Endothelial cell of umbilical vein (primary cell): ENCODE data around the gene DLX3. TPM values are rescaled to one million over a fixed set of nuclear protein-coding genes. Genes with fewer than 3 reads are reported as not detected.

Experiments used
- BruUV-seq: library from RNA; stranded (reverse); fragments of 400-500 nt; replicated peaks from 2 replicates; lab custom pipeline; 2021; lab: Mats Ljungman, UMichigan
- CTCF ChIA-PET: fragments of 300-600, 350-600 bp; sonication (Branson Sonifier 250); formaldehyde crosslinking; loops from one replicate; lab custom pipeline; 2021; ENCODE audit warnings: antibody characterized with exemption, inconsistent platforms; lab: Charles Lee
- POLR2A ChIA-PET: fragments of 300-600, 350-600 bp; sonication (Branson Sonifier 250); formaldehyde crosslinking; loops from one replicate; lab custom pipeline; 2021; ENCODE audit warnings: antibody characterized with exemption, inconsistent platforms; lab: Charles Lee
- DNase-seq: peaks from one replicate; pipeline ENCODE4 v3.0.0-alpha.2; 2011; ENCODE audit warnings: low read depth, low spot score
- FAIRE-seq: peaks from 2 replicates; lab custom pipeline; 2011; peaks lifted over from hg19 to GRCh38; lab: Jason Lieb, UNC
- H2AFZ ChIP-seq: 2 replicates; pipeline ENCODE4 v1.6.0; 2012; ENCODE audit warnings: low read depth, low read length, control low read depth, inconsistent platforms
- H3K27ac ChIP-seq: 2 replicates; pipeline ENCODE4 v1.5.1; 2011; ENCODE audit warnings: low read depth, mild to moderate bottlenecking, control low read depth, low read length, moderate library complexity; ENCODE audit not compliant: insufficient read depth
- H3K27me3 ChIP-seq, 2 experiments: 2 replicates each; pipeline versions ENCODE4 v1.6.0 to v1.6.1; 2011; ENCODE audit warnings: low read length in 2 of 2, mixed read lengths in 1 of 2; ENCODE audit not compliant: control insufficient read depth in 2 of 2, insufficient read depth in 2 of 2
- H3K36me3 ChIP-seq, 2 experiments: 2 replicates in 1 of 2; 3 replicates in 1 of 2; pipeline ENCODE4 v1.5.1; 2011; ENCODE audit warnings: low read length in 2 of 2, mild to moderate bottlenecking in 1 of 2, moderate library complexity in 1 of 2; ENCODE audit not compliant: control insufficient read depth in 2 of 2, insufficient read depth in 2 of 2; ENCODE audit errors: extremely low read depth in 1 of 2
- H3K4me1 ChIP-seq: 3 replicates; pipeline ENCODE4 v1.5.1; 2011; ENCODE audit warnings: mild to moderate bottlenecking, low read length; ENCODE audit not compliant: control insufficient read depth, insufficient read depth; ENCODE audit errors: extremely low read depth
- H3K4me2 ChIP-seq: 2 replicates; pipeline ENCODE4 v1.6.1; 2011; ENCODE audit warnings: low read length, control low read depth, mixed read lengths; ENCODE audit not compliant: insufficient read depth
- H3K4me3 ChIP-seq, 3 experiments: fragments of 200-600 bp in 1 of 3; sonication (generic), shearing (Covaris generic) in 1 of 3; replicated peaks in 1 of 3; 2 replicates each; pipeline ENCODE4 v1.5.1; 2011 to 2016; ENCODE audit warnings: control low read depth in 3 of 3, low read length in 3 of 3, mild to moderate bottlenecking in 2 of 3, inconsistent platforms in 1 of 3, low read depth in 1 of 3, moderate library complexity in 1 of 3; ENCODE audit not compliant: insufficient read depth in 1 of 3
- H3K79me2 ChIP-seq: 2 replicates; pipeline ENCODE4 v1.6.0; 2012; ENCODE audit warnings: low read length, inconsistent platforms; ENCODE audit not compliant: control insufficient read depth, insufficient read depth
- H3K9ac ChIP-seq: replicated peaks from 2 replicates; pipeline ENCODE3; 2011; ENCODE audit warnings: low read length, control low read depth; ENCODE audit not compliant: insufficient read depth; ENCODE audit errors: extremely low read depth
- H3K9me1 ChIP-seq: replicated peaks from 3 replicates; pipeline ENCODE4 v1.6.0; 2011; ENCODE audit warnings: mild to moderate bottlenecking, low read length; ENCODE audit not compliant: control insufficient read depth, insufficient read depth; ENCODE audit errors: extremely low read depth
- H3K9me3 ChIP-seq: replicated peaks from 2 replicates; pipeline ENCODE4 v1.5.1; 2012; ENCODE audit warnings: low read length, inconsistent platforms; ENCODE audit not compliant: control insufficient read depth, insufficient read depth
- H4K20me1 ChIP-seq: replicated peaks from 2 replicates; pipeline ENCODE3; 2011; ENCODE audit warnings: mild to moderate bottlenecking, low read length; ENCODE audit not compliant: control insufficient read depth, insufficient read depth; ENCODE audit errors: extremely low read depth
- EZH2 ChIP-seq: IDR thresholded peaks from 2 replicates; pipeline ENCODE4 v1.6.1; 2012; ENCODE audit warnings: borderline replicate concordance, low read depth, mild to moderate bottlenecking, moderate library complexity, low read length, inconsistent platforms; ENCODE audit not compliant: severe bottlenecking
- FOS ChIP-seq: IDR thresholded peaks from 2 replicates; pipeline ENCODE4 v1.6.1; 2011; ENCODE audit warnings: mild to moderate bottlenecking, low read length, moderate library complexity, borderline replicate concordance; ENCODE audit not compliant: insufficient read depth
- JUN ChIP-seq: IDR thresholded peaks from 2 replicates; pipeline ENCODE4 v1.6.1; 2011; ENCODE audit warnings: borderline replicate concordance, low read depth; ENCODE audit not compliant: insufficient read length, insufficient read depth
- MYC ChIP-seq: IDR thresholded peaks from one replicate; pipeline ENCODE4 v1.6.1; 2011; ENCODE audit warnings: mild to moderate bottlenecking, low read depth, low read length
- POLR2AphosphoS5 ChIP-seq: IDR thresholded peaks from 2 replicates; pipeline ENCODE4 v1.6.1; 2012; ENCODE audit warnings: low read depth, mild to moderate bottlenecking, control low read depth, low read length, moderate library complexity; ENCODE audit not compliant: insufficient read depth
- dilution Hi-C: fragments of 300-500 bp; cut with MboI; formaldehyde crosslinking; loops from one replicate; pipeline ENCODE4 v1.15.0; 2019; ENCODE audit warnings: low sequenced_read_pairs; ENCODE audit not compliant: extremely low pct_ligation_motif_present
- intact Hi-C: fragments of 100-400 bp; cut with micrococcal nuclease; formaldehyde crosslinking; loops from one replicate; pipeline ENCODE4 v1.10.0; 2022
- polyA plus RNA-seq, 4 experiments: library from polyadenylated mRNA; depleted of rRNA in 3 of 4; stranded (reverse) in 3 of 4; unstranded in 1 of 4; fragments of >200 nt; gene quantifications; 2 replicates each; pipeline versions ENCODE4 v1.2.1 to v1.2.3, GENCODE V29; 2011 to 2012; ENCODE audit warnings: missing spikeins in 1 of 4
- total RNA-seq: library from RNA; stranded (reverse); gene quantifications from 2 replicates; pipeline ENCODE4 v1.2.3, GENCODE V29; 2021
- TF ChIP-seq, protein P1 (sequence below), 2 donors: IDR thresholded peaks; 1 replicate in 1 of 2; 2 replicates in 1 of 2; pipeline ENCODE4 v1.5.1; 2011; ENCODE audit warnings: low read length in 2 of 2, mild to moderate bottlenecking in 2 of 2, moderate library complexity in 2 of 2, control low read depth in 1 of 2, inconsistent platforms in 1 of 2, low read depth in 1 of 2; ENCODE audit not compliant: insufficient read depth in 1 of 2; ENCODE audit errors: extremely low read depth in 1 of 2
- TF ChIP-seq, protein P2 (sequence below): IDR thresholded peaks from 2 replicates; pipeline ENCODE4 v1.6.1; 2011; ENCODE audit not compliant: insufficient read depth, insufficient read length

Gene DLX3
- total and polyA plus RNA-seq, 2 donors (not counting 3 experiments of a cell fraction or from before 2014, with no cell fraction given), result not detected

DNA sequence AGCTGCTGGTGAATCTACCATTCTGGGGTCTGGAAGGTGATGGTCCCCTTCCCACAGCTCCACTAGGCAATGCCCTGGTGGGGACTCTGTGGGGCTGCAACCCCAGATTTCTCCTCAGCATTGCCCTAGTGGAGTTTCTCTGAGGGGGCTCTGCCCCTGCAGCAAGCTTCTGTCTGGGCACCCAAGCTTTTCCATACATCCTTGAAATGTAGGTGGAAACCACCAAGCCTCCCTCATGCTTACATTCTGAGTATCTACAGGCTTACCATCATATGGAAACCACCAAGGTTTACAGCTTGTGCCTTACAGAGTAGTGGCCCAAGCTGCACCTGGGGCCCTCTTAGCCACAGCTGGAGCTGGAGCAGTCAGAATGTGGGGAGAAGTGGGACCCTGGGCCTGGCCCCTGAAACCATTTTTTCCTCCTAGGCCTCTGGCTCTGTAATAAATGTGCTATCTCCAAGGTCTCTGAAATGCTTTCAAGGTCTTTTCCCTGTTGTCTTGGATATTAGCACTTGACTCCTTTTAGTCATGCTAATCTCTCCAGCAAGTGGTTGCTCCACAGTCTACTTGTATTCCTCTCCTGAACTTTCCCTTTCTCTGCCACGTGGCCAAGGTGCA lies 19.6 kb upstream of the DLX3 start:
- intact Hi-C loops, result no loop called here
- Histone ChIP-seq H3K27me3 (peaks cover 9 to 19% of the 10 kb centered on the region in 2 experiments), H3K4me1 (no peaks in the 10 kb centered on the region), H3K9me1 (no peaks in the 10 kb centered on the region), H3K9me3 (no peaks in the 10 kb centered on the region), H3K36me3 (no peaks in the 10 kb centered on the region), H3K27ac (no peak overlapping the region), H3K79me2 (no peaks in the 10 kb centered on the region), H3K4me3 (no peak overlapping the region), H3K9ac (no peak overlapping the region), H2AFZ (no peak overlapping the region), H3K4me2 (no peak overlapping the region), H4K20me1 (no peaks in the 10 kb centered on the region)
- FAIRE-seq (no peak), DNase-seq (no peak)
- dilution Hi-C loops, result no loop called here
- ChIA-PET POLR2A (interaction anchor here (0.6 kb wide), 1 partner anchor 120 kb away, joined by 4 read pairs; no protein-coding TSS in a partner anchor), CTCF (no interaction called here)
- TF ChIP-seq POLR2AphosphoS5 (no peak), FOS (no peak), JUN (no peak), MYC (no peak)
- no TSS peak for BruUV-seq

DNA sequence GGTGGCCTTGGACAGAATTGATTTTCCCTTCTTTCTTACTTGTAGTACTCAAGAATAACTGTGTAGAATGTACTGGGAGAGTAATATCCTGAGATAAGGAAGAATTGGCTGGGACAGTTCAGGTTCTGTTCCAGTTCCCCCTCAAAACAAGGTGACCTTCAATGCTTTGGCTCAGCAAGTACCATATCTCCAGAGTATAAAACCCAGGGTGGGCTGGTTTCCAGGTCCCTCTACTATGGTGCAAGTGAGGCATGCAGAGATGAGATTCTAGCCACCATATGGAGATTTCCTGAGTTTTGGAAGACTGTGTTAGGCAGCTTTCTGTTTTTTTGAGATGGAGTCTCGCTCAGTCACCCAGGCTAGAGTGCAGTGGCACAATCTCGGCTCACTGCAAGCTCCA lies 18.1 kb upstream of the DLX3 start:
- FAIRE-seq (no peak), DNase-seq (no peak)
- BruUV-seq, result no TSS peak
- Histone ChIP-seq H3K4me1 (no peaks in the 10 kb centered on the region), H4K20me1 (no peaks in the 10 kb centered on the region), H3K9ac (no peak overlapping the region), H3K4me2 (no peak overlapping the region), H3K36me3 (no peaks in the 10 kb centered on the region), H3K27me3 (peaks cover 15 to 29% of the 10 kb centered on the region in 2 experiments), H3K79me2 (no peaks in the 10 kb centered on the region), H3K4me3 (no peak overlapping the region), H2AFZ (no peak overlapping the region), H3K9me1 (no peaks in the 10 kb centered on the region), H3K27ac (no peak overlapping the region), H3K9me3 (no peaks in the 10 kb centered on the region)
- ChIA-PET CTCF (no interaction called here), POLR2A (no interaction called here)
- TF ChIP-seq EZH2 (no peak), POLR2AphosphoS5 (no peak)
- TF ChIP-seq, protein P1, sequence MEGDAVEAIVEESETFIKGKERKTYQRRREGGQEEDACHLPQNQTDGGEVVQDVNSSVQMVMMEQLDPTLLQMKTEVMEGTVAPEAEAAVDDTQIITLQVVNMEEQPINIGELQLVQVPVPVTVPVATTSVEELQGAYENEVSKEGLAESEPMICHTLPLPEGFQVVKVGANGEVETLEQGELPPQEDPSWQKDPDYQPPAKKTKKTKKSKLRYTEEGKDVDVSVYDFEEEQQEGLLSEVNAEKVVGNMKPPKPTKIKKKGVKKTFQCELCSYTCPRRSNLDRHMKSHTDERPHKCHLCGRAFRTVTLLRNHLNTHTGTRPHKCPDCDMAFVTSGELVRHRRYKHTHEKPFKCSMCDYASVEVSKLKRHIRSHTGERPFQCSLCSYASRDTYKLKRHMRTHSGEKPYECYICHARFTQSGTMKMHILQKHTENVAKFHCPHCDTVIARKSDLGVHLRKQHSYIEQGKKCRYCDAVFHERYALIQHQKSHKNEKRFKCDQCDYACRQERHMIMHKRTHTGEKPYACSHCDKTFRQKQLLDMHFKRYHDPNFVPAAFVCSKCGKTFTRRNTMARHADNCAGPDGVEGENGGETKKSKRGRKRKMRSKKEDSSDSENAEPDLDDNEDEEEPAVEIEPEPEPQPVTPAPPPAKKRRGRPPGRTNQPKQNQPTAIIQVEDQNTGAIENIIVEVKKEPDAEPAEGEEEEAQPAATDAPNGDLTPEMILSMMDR (IDR thresholded peaks at IDR 0.05; ENCODE audit: extremely low read depth in 1 of 2, insufficient read depth in 1 of 2, low read depth in 1 of 2, low read length in 2 of 2), result no peak
- TF ChIP-seq, protein P2, sequence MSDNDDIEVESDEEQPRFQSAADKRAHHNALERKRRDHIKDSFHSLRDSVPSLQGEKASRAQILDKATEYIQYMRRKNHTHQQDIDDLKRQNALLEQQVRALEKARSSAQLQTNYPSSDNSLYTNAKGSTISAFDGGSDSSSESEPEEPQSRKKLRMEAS, result no peak
- intact Hi-C loops, result no loop called here
- dilution Hi-C loops, result no loop called here
